ENCODE results near the gene ITGB4. TPM values are rescaled to one million over a fixed set of nuclear protein-coding genes. Genes with fewer than 3 reads are reported as not detected.

Gene ITGB4
- total RNA-seq (2014; rRNA removed; shearing (Covaris generic)): 3.6 and 3.9 TPM in 2 replicates

- DNase-seq (ENCODE audit: low read depth): peak; percentile 39
These were observed at the start of gene ITGB4 for GRCh38 chr17:75720656-75721462. Gene ITGB4 (plus strand): TSS chr17:75721459. CDS start chr17:75724704, 3,245 bp downstream.

DNA sequence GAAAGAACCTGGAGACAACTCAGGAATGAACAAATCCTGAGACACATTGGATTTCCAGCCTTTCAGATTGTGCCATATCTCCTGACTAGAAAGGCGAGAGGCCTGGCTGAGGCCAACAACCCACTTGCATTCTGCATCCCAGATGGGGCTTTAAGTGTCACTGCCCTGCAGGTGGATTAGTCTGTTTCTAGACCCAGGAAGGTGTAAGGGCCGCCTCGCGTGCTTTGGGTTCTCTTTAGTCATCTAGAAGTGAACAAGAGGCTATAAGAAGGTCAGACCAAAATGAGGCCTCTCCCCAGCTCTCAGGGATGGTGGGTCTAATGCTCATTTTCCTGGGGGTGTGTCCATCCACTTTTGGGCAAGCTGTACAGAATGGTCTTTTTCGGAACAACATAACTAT, 49.2 kb upstream of the ITGB4 start:
- no peak for DNase-seq (ENCODE audit: low read depth)

GRCh38 chr17:75673487-75673886, 47.8 kb upstream of the ITGB4 start:
- DNase-seq (ENCODE audit: low read depth): no peak

DNA sequence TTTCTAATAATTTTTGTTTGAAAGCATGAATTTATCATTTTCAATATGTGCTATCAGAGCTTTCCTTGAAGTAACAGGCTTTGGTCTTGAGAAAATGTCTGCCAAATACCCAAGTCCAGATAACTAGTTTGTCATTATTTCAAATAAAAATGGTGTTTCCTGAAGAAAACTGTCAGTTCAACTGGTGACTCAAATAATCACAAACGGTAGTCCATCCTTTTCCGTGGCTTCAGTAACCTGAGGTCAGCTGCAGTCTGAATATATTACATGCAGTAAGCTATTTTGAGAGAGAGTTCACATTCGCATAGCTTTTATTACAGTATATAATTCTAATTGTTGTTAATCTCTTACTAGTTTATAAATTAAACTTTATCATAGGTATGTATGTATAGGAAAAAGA, 44.8 kb upstream of the ITGB4 start:
- DNase-seq (ENCODE audit: low read depth): no peak

GRCh38 chr17:75679706-75680211, 41.5 kb upstream of the ITGB4 start:
- peak; percentile 74 for DNase-seq (ENCODE audit: low read depth)

DNA sequence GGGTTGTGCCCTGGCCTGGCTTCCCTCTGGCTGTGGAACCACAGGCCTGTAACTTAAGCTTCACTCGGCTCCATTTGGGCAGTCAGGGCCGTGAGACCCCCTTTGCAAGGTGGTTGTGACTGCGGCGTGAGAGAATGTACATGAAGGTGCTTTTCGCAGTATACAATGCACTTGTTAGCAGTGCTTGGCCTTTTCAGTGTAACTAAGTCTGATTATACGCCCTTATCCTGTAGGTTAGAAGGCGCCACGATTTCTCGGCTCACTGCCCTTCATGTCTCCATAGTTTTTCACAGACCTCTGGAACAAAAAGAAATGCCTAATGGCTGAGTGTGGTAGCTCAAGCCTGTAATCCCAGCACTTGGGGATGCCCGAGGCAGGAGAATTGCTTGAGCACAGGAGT, 40.8 kb upstream of the ITGB4 start:
- no peak for DNase-seq (ENCODE audit: low read depth)

- DNase-seq (ENCODE audit: low read depth): peak; percentile 48
These were observed 40.0 kb upstream of the ITGB4 start for GRCh38 chr17:75681289-75681688.

- DNase-seq (ENCODE audit: low read depth): peak; percentile 89
These were observed 37.7 kb upstream of the ITGB4 start for GRCh38 chr17:75683583-75683982.

DNA sequence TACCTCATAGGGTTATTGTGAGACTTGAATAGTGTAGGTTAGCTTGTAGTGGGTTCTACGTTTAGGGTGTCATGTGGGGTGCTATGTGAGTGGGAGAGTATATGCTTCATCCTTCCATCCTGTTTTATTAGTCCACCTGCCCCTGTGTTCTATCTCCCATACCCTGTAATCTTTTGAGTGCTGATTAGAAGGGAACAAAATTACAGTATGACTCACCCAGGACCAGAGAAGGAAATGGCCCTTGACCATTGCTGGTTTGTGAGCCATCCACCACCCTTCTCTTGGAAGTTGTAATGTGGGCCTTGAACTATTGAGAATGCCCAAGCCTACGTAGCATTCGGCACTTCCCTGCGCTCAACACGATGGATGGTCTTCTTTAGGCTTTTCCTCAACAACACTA, 37.0 kb upstream of the ITGB4 start:
- peak; percentile 58 for DNase-seq (ENCODE audit: low read depth)

GRCh38 chr17:75684924-75685323, 36.3 kb upstream of the ITGB4 start:
- no peak for DNase-seq (ENCODE audit: low read depth)

- DNase-seq (ENCODE audit: low read depth): no peak
These were observed 35.8 kb upstream of the ITGB4 start for GRCh38 chr17:75685499-75685898.

DNA sequence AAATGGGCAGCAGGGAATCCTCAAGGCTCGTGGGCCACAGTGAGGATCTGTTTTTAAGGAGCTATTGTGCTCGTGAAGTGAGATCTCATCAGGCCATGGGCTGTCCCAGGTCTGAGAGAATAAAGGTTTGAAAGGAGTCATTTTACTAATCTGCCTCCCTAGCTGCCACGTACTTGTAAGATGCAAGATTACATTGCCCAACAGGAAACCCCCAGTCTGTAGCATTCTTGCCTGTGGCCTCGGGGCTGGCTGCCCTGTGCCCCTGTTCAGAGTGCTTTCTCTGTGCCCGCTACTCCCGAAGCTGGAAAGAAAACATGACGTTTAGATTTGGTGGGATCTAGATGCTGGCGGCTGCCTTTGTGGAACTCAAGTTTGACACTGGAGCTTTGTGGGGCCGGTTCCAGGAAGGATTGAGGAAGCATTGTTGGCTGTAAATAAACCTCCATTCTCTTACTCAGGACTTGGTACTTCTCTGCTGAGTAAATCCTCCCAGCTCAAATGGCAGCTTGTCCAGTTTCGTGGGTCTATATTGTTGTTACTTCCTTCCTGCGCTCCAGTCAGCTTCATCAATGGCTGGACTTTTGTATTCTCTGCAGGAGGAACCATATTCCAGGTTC, 32.9 kb upstream of the ITGB4 start:
- peak; percentile 48 for DNase-seq (ENCODE audit: low read depth)

- peak; percentile 61 for DNase-seq (ENCODE audit: low read depth)
These were observed 31.8 kb upstream of the ITGB4 start for GRCh38 chr17:75689441-75689873.

GRCh38 chr17:75691371-75691791, 29.9 kb upstream of the ITGB4 start:
- peak; percentile 96 for DNase-seq (ENCODE audit: low read depth)

- no peak for DNase-seq (ENCODE audit: low read depth)
These were observed 29.2 kb upstream of the ITGB4 start for GRCh38 chr17:75691801-75692626.

DNA sequence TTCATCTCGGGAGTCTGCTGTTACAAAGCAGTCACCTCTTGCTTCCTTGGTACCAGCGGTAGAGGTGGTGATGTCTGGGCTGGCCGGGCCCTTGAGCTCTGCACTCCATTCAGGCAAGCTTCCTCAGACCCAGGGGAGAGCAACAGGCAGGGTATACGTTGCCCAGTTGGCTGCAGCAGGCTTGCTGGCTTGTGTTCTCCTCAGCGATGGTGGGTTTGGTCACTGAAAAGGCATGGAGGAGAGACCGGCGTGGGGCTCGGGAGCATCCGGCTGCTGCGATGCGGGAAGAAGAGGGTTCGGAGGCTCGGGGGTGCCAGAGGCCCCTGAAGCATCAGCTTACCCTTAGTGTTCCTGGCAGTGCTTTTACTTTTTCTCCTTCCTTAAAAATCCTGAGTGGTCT, 28.3 kb upstream of the ITGB4 start:
- DNase-seq (ENCODE audit: low read depth): peak; percentile 50

GRCh38 chr17:75693500-75694481, 27.5 kb upstream of the ITGB4 start:
- DNase-seq (ENCODE audit: low read depth): peak; percentile 99

DNA sequence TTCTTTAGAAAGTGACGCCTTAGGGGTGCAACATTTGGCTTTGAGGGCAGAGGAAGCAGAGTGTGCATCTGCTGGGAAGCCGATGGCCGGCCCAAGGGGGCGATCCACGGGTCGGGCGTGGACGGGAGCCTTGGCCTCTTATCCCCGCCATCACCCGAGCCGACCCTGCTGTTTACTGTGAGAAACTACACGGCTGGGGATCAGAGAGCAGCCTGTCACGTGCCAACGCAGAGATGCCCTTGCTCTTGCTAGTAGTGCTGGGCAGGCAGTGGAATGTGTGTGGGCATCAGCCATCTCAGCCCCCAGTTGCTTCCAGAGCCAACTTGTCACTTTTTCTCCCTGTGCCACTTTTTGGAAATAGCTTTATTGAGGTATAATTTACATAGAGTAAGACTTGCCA, 26.7 kb upstream of the ITGB4 start:
- no peak for DNase-seq (ENCODE audit: low read depth)

DNA sequence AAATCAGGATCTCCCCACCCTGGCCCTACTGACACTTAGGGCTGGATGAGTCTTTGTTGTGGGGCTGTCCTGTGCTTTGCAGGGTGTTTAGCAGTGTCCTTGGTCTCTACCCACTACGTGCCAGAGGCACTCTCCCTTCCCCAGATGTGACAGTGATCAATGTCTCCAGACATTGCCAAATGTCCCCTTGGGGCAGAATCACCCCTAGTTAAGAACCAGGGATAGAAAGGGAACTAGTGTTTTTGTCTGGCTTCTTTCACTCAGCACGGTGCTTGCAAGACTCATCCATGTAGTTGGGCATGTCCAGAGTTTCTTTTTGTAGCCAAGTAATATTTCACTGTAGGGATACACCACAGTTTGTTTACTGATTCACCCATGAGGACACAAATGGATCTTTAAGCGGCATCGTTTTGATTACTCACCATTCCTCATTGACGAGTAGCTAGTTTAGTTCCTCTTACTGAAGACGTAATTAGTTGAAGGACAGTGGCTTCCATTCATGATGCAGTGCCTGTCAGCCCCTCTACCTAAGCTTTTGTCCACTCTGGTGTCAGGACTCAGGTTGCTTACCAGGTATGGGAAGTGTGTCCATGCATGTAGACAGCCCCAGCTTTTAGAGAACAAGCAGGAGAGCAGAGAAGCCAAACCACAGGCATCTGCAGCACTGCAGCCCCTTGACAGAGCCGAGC, 26.0 kb upstream of the ITGB4 start:
- no peak for DNase-seq (ENCODE audit: low read depth)

DNA sequence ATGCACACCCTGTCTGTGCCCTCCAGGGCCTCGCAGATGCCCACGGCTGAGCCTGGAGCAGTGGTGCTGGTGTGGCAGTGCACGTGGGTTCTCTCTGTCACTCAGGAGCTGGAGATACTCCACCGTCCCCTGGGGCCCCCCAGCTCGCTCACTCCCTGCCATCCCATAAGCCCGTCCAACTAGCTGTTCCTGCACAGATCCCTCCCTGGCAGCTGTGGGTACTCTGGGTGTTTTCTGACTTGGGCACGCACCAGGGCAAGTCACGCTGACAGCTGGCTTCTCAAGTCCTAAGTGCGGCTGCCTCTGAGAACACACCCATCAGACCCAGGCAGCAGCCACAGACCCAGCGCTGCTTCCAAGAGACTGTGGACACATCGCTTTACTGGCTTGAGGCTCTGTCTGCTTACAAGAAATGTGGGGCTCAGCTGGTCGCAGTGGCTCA, 25.4 kb upstream of the ITGB4 start:
- no peak for DNase-seq (ENCODE audit: low read depth)

Measured in Daoy (cell line).